ENCODE data around the gene ANKRD27. TPM values are rescaled to one million over a fixed set of nuclear protein-coding genes. Genes with fewer than 3 reads are reported as not detected.

ANKRD27 gene
- total and polyA plus RNA-seq, 10 of the 15 experiments (the other 5 are each of a cell fraction or from before 2014, with no cell fraction given) = 2.8 to 49.9 (median 28.5) TPM

DNA sequence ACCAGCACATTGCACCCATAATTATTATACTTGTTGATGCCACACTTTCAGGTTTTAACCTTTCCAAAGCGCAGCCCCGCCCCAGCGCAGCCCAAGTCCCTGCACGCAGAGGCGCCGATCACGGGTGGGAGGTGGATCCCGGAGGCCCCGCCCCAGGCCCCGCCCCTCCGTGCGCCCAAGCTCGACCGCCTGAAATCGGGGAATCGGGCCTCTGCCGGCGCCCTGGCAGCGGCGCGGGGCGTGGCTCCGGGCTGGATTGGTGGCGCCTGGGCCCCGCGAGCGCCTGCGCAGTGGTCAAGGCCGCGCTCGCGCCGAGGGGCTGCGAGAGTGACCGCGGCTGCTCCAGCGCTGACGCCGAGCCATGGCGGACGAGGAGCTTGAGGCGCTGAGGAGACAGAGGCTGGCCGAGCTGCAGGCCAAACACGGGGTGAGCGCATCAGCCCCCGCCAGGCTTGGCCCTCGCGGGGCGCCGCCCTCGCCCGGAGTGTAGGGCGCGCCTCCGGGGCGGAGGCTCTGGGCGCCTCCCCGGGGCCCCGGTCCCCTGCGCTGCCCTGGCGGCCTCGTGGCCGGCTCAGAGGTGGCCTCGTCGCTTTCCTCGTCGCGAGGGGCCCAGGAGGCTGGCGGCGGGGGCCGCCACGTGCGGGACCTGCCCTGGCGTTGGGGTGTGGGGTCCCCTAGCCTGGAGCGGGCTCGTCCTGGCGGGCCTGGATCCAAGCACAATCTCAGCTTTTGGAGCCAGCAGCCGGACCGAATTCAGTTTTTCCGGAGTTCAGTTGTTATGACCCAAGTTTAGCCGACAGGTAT, 93.9 kb downstream of the ANKRD27 start, which contains the start of gene PDCD5 (continued):
- no peak for TF ChIP-seq TCF3 (IDR thresholded peaks at IDR 0.05; ENCODE audit: borderline replicate concordance, insufficient read depth, low read depth, low read length)
- no peak for TF ChIP-seq EZH2 (IDR thresholded peaks at IDR 0.05; ENCODE audit: borderline replicate concordance, control insufficient read depth, low read depth, low read length)
- TF ChIP-seq, protein P1, sequence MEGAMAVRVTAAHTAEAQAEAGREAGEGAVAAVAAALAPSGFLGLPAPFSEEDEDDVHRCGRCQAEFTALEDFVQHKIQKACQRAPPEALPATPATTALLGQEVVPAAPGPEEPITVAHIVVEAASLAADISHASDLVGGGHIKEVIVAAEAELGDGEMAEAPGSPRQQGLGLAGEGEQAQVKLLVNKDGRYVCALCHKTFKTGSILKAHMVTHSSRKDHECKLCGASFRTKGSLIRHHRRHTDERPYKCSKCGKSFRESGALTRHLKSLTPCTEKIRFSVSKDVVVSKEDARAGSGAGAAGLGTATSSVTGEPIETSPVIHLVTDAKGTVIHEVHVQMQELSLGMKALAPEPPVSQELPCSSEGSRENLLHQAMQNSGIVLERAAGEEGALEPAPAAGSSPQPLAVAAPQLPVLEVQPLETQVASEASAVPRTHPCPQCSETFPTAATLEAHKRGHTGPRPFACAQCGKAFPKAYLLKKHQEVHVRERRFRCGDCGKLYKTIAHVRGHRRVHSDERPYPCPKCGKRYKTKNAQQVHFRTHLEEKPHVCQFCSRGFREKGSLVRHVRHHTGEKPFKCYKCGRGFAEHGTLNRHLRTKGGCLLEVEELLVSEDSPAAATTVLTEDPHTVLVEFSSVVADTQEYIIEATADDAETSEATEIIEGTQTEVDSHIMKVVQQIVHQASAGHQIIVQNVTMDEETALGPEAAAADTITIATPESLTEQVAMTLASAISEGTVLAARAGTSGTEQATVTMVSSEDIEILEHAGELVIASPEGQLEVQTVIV (IDR thresholded peaks at IDR 0.05; ENCODE audit: borderline replicate concordance, partially characterized antibody) = no peak
- no peak for TF ChIP-seq SREBF2 (IDR thresholded peaks at IDR 0.05; ENCODE audit: low read length)
- TF ChIP-seq KLF5 (IDR thresholded peaks at IDR 0.05; ENCODE audit: partially characterized antibody) = peak; percentile 24
- TF ChIP-seq ZZZ3 (IDR thresholded peaks at IDR 0.05; ENCODE audit: control insufficient read depth, insufficient read length, low read depth) = no peak
- TF ChIP-seq FOXK2 (IDR thresholded peaks at IDR 0.05) = no peak
- peak; percentile 65 to 66; a peak in 3 of 4 replicates for TF ChIP-seq BHLHE40 (IDR thresholded peaks at IDR 0.05; ENCODE audit: borderline replicate concordance in 1 of 2, low read depth in 2 of 2, low read length in 1 of 2)

Measured in GM12878 (cell line).